Epithelial cell of esophagus (primary cell): ENCODE data around the gene PLAAT2.

ENCODE experiments used
- DNase-seq: peaks from one replicate; pipeline ENCODE4 v3.0.0; 2010; ENCODE audit warnings: low read depth
- H3K4me3 ChIP-seq: 2 replicates; pipeline ENCODE4 v1.5.1; 2011; ENCODE audit warnings: mild to moderate bottlenecking, low read length, control low read depth
- CTCF ChIP-seq: IDR thresholded peaks from 2 replicates; pipeline ENCODE4 v1.5.1; 2011; ENCODE audit warnings: low read depth, mild to moderate bottlenecking, low read length, control low read depth, inconsistent platforms; ENCODE audit not compliant: insufficient read depth; ENCODE audit errors: missing control alignments

The PLAAT2 gene

GRCh38 chr11:63521896-63522295, 41.3 kb downstream of the PLAAT2 start:
- no peak for TF ChIP-seq CTCF
- DNase-seq: no peak
- H3K4me3 ChIP-seq: no peak overlapping the region

- DNase-seq: peak; percentile 18
- H3K4me3 ChIP-seq: no peak overlapping the region
- no peak for TF ChIP-seq CTCF
Observed at GRCh38 chr11:63520606-63521170, 42.5 kb downstream of the PLAAT2 start.

- DNase-seq: no peak
- H3K4me3 ChIP-seq: no peak overlapping the region
- TF ChIP-seq CTCF: no peak
Observed at GRCh38 chr11:63518548-63518947, 44.6 kb downstream of the PLAAT2 start.

- TF ChIP-seq CTCF: no peak
- H3K4me3 ChIP-seq: no peak overlapping the region
- DNase-seq: no peak
Observed at GRCh38 chr11:63517156-63517555, 46.0 kb downstream of the PLAAT2 start.

- TF ChIP-seq CTCF: no peak
Observed at GRCh38 chr11:63516109-63516508, 47.1 kb downstream of the PLAAT2 start.

GRCh38 chr11:63512816-63513215, 50.4 kb downstream of the PLAAT2 start:
- no peak overlapping the region for H3K4me3 ChIP-seq
- DNase-seq: no peak
- TF ChIP-seq CTCF: no peak

More at GRCh38 chr11:63516109-63516508, 47.1 kb downstream of the PLAAT2 start:
- no peak overlapping the region for H3K4me3 ChIP-seq
- DNase-seq: no peak

GRCh38 chr11:63511048-63511748, 52.0 kb downstream of the PLAAT2 start:
- no peak for DNase-seq
- TF ChIP-seq CTCF: no peak
- H3K4me3 ChIP-seq: no peak overlapping the region
